T-helper 1 cell treated with Interleukin-12 subunit alpha and Interleukin-12 subunit beta and Interleukin-4 antibody, amounts not matched to agents 30 ng/mL and 1 ng/mL, for 36 hours (primary cell): ENCODE data around the gene NCAM2. TPM values are rescaled to one million over a fixed set of nuclear protein-coding genes. Genes with fewer than 3 reads are reported as not detected.

ENCODE experiments used
- intact Hi-C: fragments of 100-400 bp; cut with micrococcal nuclease; formaldehyde crosslinking; loops from one replicate; pipeline ENCODE4 v1.15.1; 2024
- total RNA-seq: library from RNA; stranded (reverse); gene quantifications from 2 replicates; pipeline ENCODE4 v1.2.3, GENCODE V29; 2022

The NCAM2 gene
- not detected in 2 replicates for total RNA-seq

DNA sequence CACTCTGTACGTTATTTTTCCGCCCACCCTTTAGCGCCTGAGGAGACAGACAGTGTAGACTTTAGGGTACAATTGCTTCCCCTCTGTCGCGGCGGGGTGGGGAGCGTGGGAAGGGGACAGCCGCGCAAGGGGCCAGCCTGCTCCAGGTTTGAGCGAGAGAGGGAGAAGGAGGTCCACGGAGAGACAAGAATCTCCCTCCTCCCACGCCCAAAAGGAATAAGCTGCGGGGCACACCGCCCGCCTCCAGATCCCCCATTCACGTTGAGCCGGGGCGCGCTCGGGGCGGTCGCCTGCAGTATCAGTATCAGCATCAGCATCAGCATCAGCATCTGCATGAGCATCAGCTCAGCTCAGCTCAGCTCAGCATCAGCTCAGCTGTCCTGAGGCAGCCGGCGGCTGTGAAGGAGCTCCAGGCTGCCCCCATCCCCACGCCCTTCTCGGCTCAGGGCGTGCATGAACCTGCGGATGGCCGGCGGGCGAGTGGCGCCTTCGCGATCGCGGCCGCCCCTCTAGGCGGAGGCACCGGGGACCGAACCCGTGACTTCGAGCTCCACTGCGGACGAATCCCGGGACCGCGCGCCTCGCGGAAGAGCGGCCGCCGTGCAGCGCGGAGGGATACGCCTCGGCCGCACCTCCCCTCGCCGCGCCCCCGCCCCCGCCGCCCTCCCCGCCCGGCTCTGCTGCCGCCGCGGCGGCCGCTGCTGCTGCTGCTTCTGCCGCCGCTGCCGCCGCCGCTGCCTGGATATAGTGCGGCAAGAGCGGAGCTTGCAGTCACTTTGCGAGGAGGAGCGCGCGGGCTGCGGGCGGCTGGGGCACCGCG, at the start of gene NCAM2:
TSS of gene NCAM2 (plus strand) at position 774 of the 820 bp plus-strand sequence.
- intact Hi-C loops = no loop called here

DNA sequence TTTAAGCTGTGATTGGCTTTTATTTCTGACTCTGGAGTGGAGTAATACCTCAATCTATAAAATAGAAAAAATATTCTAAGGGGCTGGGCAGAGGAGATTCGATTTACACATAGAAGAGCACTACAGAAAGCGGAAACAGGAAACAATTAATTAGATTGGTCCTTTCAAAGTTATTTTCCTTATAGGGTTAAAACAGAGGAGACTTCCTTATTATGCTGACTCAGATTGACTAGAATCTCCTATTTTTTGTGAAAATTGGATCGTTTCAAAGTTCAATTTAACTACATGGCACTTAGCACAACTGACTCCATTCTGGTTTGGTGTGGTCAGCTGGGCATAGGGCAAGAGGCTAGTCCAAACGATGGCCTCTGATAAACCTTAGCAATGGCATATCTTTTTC, 48.3 kb upstream of the NCAM2 start:
- intact Hi-C loops = no loop called here

DNA sequence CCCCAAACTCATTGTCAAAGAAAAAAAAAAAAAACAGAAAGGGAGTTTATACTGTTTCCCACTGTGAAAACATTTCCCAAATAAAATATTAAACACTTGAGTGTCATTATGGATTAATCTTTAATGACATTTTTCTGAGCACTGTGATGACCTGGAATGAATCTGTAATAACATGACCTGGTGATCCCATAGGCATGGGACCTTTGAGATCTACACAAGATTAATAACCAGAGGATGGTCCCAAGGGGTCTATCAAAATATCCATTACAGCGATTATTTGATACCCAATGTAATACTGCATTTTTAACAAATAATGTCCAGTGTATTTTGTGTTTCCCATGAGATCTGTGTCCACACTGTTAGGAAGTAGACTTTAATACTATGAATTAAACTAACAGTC, 32.4 kb upstream of the NCAM2 start:
- intact Hi-C loops = no loop called here

DNA sequence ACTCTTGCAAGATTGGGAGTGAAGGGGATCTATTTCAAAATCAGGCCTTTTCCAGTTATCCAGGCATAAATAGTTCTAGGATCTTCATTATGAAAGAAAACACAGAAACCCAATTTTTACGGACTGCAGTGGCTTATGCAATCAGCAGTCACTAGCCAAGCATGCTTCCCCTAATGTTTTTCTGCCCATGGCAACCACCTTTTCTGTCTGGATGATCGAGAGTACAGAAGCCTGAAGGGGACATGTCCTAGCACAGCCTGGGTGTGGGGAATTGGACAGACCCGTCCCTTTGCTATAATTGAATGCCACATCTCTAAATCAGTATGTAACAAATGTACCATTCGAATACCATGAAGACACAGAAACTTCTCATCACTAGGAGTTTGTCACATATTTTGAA, 29.8 kb upstream of the NCAM2 start:
- intact Hi-C loops = no loop called here

DNA sequence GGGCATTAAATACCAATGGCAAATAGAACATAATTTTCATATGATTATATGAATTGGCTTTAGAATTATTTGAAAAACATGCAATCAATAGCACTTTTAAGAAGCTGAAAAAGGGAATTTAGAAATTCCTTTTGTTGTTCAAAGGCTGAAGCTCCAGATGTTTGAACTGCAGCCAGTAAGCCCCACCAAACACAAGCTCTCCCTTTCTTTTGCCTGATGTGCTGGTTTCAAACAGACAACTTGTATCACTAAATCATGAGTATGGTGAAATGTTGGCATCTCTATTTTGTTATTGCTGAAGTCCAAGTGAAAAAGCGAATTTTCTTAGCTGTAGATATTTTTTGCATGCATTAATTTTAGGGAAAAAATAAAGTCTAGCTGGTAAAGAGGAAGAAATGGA, 27.5 kb upstream of the NCAM2 start:
- intact Hi-C loops = no loop called here

DNA sequence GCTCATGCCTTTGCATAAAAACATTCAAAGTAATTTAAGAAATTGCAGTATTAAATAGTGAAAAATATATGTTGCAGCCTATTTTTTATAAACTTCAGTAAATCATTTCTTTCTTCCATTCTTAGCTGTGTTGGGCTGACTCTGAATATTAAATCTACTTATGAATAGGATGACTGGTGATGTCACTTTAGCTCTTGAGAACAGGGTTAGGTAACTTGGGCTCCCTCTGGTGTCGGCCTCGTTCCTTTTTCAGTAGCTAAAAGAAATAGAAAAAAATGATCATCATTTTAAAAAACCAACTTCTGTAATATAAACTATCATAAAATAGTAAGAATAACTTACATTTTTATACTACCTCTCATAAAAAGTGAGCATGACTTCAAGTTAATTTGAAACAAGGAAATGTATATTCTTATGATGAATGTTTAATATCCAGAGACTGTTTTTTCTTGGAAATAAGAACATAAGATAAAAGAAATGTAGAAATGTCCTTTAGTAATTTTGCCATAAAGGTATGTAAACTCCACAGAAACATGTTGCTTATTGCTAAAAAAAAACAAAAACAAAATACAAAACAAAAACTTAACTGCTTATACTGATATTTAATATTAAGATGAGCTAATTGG, 26.8 kb upstream of the NCAM2 start:
- intact Hi-C loops = no loop called here

DNA sequence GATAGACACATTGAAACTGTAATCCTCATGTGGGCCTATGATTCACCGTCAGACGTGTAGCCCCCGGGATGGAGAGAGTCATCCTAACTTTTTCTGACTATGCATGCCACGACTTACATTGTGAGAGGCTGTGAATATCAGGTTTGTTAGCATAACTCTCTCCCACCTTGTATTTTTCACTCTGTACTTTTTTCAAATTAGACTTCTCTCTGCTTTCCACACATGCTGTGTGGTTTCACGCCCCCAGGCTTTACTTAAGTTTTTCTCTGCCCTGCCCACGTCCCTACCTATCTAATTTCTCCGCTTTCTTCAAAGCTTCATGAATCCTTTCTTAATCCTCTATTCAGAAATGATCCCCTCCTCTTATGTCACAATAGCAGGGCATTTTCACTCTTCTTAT, 3.4 kb upstream of the NCAM2 start:
- intact Hi-C loops = no loop called here

DNA sequence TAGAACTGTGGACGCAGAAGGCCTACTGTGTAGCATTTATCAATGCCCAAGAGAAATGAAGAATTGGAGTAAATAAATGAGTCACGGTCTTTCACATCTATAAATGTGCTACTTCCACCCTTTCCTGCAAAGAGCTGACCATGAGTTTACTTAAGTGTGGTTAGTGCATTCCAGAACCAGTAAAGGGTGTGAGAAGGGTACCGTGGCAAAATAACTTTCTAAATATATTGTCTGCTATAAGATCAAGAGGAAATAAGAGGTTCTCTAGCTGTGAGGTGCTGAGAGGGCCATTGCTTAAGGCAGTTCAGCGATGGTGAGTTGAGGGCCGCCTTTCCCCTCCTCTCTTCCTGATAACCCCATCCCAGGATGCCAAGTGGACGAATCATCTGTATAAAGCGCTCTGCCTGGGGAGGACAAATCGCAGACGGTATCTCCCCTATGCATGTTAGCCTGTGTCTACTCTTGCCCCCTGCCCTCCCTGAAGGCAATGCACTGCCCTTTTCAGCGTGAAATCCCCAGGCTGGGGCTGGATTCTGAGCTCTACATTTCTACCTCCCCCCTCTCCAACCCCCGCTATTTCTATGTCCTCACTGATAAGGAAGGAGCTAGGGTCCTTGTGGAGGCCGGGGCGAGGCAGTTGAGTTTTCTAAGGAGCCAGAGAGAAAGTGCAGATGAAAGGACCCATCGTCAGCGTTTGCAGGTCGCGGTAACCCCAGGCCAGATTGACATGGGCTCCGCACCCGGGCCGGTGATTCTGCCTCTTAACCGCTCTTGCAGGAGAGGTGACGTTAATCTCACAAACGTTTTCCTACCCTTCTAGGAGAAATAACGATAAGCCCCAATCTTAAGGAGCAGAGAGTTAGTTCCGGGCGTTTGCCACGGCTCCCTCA, 1.5 kb upstream of the NCAM2 start:
- intact Hi-C loops = no loop called here

DNA sequence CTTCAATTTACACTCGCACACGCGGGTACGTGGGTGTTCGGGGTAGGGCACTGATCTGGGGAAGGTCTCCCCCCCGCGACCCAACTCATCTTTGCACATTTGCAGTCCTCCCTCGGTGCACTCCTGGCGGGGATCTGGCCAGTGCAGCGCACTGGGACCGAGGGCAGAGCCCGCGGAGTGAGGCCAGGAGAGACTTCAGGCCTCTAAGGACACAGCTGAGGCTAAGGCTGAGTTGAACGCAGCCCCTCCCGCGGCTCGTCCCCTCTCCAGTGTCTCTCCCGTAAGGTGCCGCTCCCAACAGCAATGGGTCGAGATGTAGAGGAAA, 936 bp upstream of the NCAM2 start:
- intact Hi-C loops = no loop called here

DNA sequence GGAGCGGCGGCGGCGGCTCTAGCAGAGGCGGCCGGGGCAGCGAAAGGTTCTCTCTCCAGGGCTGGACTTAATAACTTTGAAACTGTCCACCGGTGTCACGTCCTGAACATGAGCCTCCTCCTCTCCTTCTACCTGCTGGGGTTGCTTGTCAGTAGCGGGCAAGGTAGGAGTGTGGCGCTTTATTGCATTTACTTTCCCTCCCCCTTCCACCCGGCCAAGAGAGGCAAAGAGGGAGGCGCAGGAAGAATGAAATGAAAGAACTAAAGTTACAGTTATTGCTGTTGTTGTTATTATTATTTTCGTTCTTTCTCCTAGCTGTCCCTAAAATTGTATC, 214 bp downstream of the NCAM2 start:
- intact Hi-C loops = no loop called here

DNA sequence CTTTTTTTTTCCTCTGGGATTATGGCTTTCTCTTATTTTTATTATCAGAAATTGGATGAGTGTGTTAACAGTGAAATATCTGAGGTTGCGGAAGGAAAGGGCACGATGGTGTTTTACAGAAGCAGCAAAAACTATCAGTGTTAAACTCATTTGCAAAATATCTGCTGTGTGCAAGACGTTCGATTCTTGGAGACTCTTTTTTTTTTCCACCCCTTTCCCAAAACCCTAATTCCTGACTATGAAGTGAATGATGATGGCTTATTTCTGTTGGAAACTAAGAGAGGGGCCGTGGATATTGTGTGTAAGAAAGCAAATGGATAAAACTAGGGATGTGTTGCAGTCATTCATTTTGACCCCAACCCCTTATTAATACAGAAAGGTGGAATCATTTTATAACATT, 677 bp downstream of the NCAM2 start:
- intact Hi-C loops = loop anchor here (1.0 kb wide), 3 partner anchors 164 to 1793 kb away; no protein-coding TSS in a partner anchor

DNA sequence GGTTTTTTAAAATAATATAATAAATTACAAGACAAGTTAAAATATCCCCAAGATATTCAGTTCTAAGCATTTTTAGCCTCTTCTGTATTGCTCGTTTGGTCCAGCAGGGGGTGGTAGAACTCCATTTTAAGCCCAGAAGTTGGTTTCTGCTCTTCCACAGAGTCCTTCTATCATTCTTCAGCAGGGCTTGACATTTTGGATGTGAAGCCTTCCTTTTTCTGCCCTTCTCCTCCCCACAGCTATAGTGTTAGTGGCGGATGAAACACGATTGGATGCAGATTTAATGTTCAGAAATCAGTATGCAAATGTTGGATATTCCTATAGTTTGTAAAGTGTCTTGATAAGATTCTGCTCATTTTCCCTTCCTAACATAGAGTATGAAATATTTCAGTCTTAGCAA, 1.4 kb downstream of the NCAM2 start:
- intact Hi-C loops = loop anchor here (1.0 kb wide), 3 partner anchors 164 to 1793 kb away; no protein-coding TSS in a partner anchor

DNA sequence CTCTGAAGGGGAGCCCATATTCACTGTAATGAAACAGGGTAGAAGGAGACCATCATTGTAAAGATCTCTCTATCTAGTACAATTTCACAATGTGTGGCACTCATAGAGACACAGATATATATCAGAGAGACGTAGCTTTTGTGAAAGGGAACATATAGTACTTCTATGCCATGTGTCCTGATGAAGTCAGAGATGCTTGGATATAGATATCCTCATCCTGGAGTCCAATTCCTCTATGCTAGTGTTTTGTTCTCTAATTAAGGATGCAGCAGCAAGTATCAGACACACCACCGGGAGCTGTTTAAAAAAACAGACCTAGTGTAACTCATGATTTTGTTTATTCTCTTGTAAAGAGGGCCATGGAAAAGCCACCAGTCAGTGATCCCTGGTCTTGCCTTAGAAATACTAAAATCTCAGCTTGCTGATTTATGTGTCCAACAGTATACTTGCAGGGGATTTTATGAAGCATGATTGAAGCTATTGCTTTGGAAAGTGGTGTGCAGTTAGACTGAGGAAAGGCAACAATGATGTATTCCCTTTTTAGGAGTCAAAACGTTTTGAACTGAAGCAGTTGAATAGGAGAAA, 2.5 kb downstream of the NCAM2 start:
- intact Hi-C loops = no loop called here

DNA sequence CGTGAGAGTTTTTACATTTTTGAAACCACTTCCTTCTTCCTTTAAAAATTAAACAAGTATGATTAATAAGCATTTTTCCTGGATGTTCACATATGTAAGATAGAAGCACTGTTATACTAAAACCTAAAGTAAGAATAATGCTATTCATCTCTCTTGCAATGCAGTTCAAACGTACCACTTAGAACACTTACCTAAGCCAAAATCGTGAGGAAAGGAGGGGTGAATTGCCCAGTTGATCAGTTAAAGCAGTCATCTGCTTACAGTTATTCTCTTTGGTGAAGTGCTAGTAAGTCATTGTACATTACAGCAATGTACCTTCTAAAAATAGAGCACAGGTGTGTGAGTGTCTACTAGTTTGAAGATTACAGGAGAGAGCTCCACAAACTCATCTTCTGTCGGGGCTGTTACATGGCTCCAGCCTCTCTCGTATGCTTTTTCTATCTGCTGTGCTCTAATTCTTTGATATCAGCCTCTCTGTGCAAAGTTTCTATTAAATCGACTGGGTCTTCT, 3.4 kb downstream of the NCAM2 start:
- intact Hi-C loops = no loop called here

DNA sequence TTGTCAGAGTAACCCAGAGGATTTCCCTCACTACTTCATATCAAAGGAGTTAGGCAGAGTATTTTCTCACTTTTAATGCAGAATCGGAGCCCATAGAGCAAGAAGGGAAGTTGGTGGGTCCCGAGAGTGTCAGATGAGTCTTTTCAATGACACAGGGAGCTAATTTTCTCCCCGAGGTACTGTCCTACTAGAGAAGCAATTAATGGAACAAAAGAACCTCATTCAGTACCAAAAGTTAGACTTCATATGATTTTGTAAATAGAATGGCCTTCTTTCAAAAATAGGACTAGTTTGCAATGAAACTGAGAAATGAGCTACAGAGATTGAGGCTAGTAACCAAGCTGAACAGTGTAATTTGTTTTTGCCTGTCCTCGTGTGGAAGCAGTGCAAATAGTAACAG, 3.9 kb downstream of the NCAM2 start:
- intact Hi-C loops = no loop called here

DNA sequence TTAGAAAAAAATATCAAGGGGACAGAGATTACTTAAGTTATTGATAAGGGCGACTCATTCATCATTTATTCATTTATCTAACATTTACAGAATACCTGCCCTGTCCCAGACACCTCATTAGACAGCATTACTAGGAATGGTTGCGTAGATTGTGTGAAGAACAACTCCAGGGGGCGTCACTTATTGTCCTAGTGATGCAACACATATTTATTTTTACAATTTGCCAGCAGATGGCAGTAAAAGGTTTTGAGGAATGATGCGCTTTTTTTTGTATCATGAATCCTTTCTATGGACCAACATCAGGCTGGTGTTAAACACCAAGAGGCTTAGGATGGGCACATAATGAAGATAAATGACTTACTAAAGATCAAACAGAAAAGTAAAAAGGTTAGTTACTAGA, 5.5 kb downstream of the NCAM2 start:
- intact Hi-C loops = no loop called here

DNA sequence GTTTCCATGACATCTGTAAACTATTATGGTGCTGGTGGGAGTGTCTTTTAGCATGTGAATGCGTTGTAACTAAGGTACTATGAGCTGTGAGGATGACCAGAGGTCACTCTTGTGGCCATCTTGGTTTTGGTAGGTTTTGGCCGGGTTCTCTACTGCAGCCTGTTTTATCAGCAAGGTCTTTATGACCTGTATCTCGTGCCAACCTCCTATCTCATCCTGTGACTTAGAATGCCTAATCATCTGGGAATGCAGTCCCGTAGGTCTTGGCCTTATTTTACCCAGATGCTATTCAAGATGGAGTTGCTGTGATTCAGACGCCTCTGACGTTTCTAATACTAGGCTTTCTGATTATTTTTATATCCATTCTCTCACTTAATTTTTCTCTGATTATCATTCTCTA, 9.4 kb downstream of the NCAM2 start:
- intact Hi-C loops = no loop called here

DNA sequence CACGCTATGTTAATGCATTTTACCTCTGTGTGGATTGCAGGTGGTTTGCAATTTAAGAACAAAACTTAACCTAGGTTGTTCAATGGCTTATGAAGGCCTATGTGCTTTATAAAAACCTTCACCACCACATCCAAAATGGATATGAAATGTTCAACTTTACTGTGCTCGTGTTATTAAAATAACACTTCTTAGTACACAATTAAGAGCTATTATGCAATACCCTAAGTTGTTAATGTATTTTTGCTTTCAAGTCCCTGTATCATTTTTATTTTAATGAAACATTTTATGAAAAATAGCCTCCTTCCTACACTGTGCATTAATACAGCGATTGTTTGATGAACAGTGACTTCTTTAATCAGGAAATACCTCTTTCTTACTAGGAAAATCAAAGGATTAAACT, 12.0 kb downstream of the NCAM2 start:
- intact Hi-C loops = no loop called here

DNA sequence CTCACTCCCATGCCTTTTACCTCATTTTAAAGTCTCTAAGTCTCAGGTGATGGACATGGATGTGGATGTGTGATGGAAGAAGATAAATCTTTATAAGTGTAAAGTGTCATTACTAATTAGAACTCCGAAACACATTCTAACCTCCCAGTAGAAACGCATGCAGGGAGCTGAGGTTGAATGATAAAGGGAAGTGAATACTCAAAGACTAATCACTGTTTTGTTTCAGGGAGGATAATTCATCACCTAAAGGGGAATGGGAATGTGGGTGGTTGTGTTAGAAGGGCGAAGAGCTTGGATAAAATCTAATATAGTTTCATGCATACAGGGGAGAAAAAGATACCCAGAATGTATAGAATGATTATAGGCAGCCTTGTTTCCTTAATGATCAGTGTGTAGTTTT, 12.5 kb downstream of the NCAM2 start:
- intact Hi-C loops = no loop called here

DNA sequence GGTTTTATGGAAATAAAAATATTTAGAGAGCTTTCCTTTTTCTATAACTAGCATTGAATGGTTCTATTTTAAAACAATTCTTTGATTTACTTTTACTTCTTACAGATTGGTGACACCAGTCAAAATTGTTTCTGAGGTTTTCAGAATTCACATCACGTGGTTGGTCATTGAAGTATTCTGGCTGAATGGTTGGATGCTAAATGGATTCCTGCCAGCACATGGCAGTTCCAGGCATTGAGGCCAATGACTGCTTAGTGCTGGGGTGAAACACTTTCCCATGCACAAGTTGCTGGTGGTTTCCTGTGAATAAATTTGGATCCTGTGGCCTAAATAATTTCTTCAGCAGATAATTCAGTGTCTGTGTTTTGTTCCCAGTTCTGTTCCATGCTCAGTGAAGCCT, 20.6 kb downstream of the NCAM2 start:
- intact Hi-C loops = no loop called here

DNA sequence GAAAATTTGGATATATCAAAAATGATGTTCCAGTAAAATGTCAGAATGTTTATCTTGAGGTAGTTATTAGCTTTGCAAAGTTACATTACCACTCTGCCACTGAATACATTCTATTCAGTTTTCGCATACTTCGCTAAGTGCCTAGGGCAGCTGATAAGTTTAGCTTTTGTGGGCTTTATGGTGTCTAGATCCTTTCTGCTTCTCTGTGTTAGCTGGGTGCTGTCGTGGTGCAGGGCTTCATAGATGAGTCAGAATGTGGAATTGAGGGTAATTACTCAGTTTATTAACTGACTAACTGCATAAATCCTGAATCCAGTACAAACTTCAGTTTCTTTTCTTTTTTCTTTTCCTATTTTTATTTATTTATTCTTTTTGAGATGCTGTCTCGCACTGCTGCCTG, 21.5 kb downstream of the NCAM2 start:
- intact Hi-C loops = no loop called here

DNA sequence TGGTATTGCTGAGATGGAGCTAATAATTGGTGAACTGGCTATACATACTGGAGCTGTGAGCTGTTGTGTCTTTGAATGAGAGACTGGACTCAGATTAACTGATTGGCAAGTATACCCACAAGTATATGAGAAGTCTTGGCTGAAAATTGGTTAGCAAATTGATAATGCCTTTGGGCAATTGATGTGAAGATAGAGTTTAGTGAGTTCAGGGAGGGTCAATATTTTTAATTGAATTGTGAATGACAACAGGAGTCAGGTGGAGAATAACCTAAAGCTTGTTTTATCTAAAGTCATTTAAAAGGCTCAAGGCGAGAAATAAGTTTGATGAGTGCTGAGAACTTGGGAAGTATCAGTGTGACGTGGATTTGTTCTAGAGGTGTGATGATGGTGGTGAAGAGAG, 27.5 kb downstream of the NCAM2 start:
- intact Hi-C loops = no loop called here
